ENCODE results near the gene OBP2B. TPM values are rescaled to one million over a fixed set of nuclear protein-coding genes. Genes with fewer than 3 reads are reported as not detected.

OBP2B gene
- total RNA-seq, 1 donor from 2014 or later: not detected

GRCh38 chr9:133246562-133246961 is 37.5 kb upstream of the OBP2B start:
- no peaks in the 10 kb centered on the region for H3K9me3 ChIP-seq (replicated peaks)
- no peak for TF ChIP-seq CTCF (IDR thresholded peaks at IDR 0.05; ENCODE audit: borderline replicate concordance)

GRCh38 chr9:133242991-133243390 is 33.9 kb upstream of the OBP2B start:
- DNase-seq: no peak
- Histone ChIP-seq H3K27me3 (ENCODE audit: low read depth) (peaks cover 13% of the 10 kb centered on the region), H3K36me3 (no peaks in the 10 kb centered on the region), H3K4me1 (peaks cover 20% of the 10 kb centered on the region), H3K4me3 (no peak overlapping the region), H3K9me3 (replicated peaks) (no peaks in the 10 kb centered on the region), H3K27ac (replicated peaks) (no peak overlapping the region)
- intact Hi-C loops (cut with micrococcal nuclease): no loop called here
- no peak for TF ChIP-seq CTCF (IDR thresholded peaks at IDR 0.05; ENCODE audit: borderline replicate concordance)

More at GRCh38 chr9:133246562-133246961, 37.5 kb upstream of the OBP2B start:
- H3K36me3 ChIP-seq: no peaks in the 10 kb centered on the region
- H3K27ac ChIP-seq (replicated peaks): no peak overlapping the region
- no peak for DNase-seq
- no peak overlapping the region for H3K4me3 ChIP-seq
- intact Hi-C loops (cut with micrococcal nuclease): no loop called here
- peaks cover 19% of the 10 kb centered on the region for H3K27me3 ChIP-seq (ENCODE audit: low read depth)
- H3K4me1 ChIP-seq: peaks cover 1% of the 10 kb centered on the region

GRCh38 chr9:133242241-133242640 is 33.2 kb upstream of the OBP2B start:
- H3K4me1 ChIP-seq: peaks cover 27% of the 10 kb centered on the region
- H3K27me3 ChIP-seq (ENCODE audit: low read depth): peaks cover 11% of the 10 kb centered on the region

GRCh38 chr9:133239533-133240090 is 30.6 kb upstream of the OBP2B start:
- Histone ChIP-seq H3K27me3 (ENCODE audit: low read depth) (peaks cover 7% of the 10 kb centered on the region), H3K27ac (replicated peaks) (peak overlapping the region; percentile 91), H3K9me3 (replicated peaks) (no peaks in the 10 kb centered on the region), H3K36me3 (no peaks in the 10 kb centered on the region), H3K4me3 (peak overlapping the region; percentile 65), H3K4me1 (peaks cover 41% of the 10 kb centered on the region)
- no peak for DNase-seq
- intact Hi-C loops (cut with micrococcal nuclease): no loop called here
- TF ChIP-seq CTCF (IDR thresholded peaks at IDR 0.05; ENCODE audit: borderline replicate concordance): no peak

More at GRCh38 chr9:133242241-133242640, 33.2 kb upstream of the OBP2B start:
- Histone ChIP-seq H3K27ac (replicated peaks) (no peak overlapping the region), H3K36me3 (no peaks in the 10 kb centered on the region), H3K4me3 (no peak overlapping the region), H3K9me3 (replicated peaks) (no peaks in the 10 kb centered on the region)
- DNase-seq: no peak
- no peak for TF ChIP-seq CTCF (IDR thresholded peaks at IDR 0.05; ENCODE audit: borderline replicate concordance)
- intact Hi-C loops (cut with micrococcal nuclease): no loop called here

- peak; percentile 60 for DNase-seq
- peaks cover 7% of the 10 kb centered on the region for H3K27me3 ChIP-seq (ENCODE audit: low read depth)
- peaks cover 41% of the 10 kb centered on the region for H3K4me1 ChIP-seq
- no peaks in the 10 kb centered on the region for H3K9me3 ChIP-seq (replicated peaks)
- H3K4me3 ChIP-seq: peak overlapping the region; percentile 65
- peak; percentile 78 for TF ChIP-seq CTCF (IDR thresholded peaks at IDR 0.05; ENCODE audit: borderline replicate concordance)
- intact Hi-C loops (cut with micrococcal nuclease): no loop called here
- no peaks in the 10 kb centered on the region for H3K36me3 ChIP-seq
- H3K27ac ChIP-seq (replicated peaks): peak overlapping the region; percentile 91
Measured at GRCh38 chr9:133238851-133239532, 29.9 kb upstream of the OBP2B start.
